Stimulated activated CD4-positive, alpha-beta T cell treated with anti-CD3 and anti-CD28 coated beads, Interleukin-12 subunit alpha, Interleukin-12 subunit beta, amount 100 ng/mL, for 24 hours (primary cell): ENCODE data around the gene CLDN6.

ENCODE experiments used
- DNase-seq, 2 experiments: peaks; one replicate each; pipeline ENCODE4 v3.0.0-alpha.2; 2020; ENCODE audit warnings: low read depth in 2 of 2

The CLDN6 gene

DNA sequence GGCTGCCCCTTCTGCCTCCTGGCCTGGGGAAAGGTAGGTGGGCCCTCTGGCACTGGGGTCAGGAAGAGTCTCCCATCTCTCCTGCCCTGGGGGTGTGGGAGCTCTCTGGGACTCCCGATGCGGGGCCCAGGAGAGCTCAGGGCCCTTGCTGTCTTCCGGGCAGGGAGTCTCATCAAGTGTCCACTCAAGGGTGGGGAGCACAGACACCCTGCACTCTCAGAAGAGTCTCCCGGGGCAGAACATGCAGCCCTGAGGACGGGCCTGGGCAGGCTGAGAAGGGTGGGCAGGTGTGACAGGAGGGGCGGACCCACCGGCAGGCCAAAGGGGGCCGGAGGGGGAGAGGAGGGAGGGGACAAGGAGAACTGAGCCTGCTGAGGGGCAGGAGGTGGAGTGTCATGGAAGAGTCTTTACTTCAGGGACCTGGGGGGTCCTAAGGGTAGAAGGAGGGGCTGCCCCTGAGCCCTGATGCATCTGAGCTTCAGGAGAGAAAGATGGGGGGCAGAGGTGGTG lies 29.3 kb downstream of the CLDN6 start:
- no peak for DNase-seq

DNA sequence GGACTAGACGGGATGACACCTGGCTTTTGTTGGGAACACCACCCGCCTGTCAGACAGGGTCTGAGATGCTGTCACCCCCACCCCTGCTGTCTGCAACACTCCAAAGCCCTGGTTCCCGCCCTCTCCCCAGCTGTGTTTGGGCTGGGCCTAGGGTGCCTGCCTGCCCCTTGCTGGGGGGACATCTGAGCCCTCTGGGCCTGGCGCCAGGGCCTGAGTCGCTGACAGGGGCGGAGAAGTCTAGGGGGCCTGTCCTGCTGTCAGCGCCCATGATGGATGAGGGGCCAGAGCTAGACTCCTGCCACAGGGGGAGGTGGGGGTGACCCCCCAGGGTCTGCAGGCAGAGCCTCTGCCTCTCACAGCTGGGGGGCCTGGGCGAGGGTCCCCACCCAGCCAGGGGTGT lies 30.1 kb downstream of the CLDN6 start:
- DNase-seq: no peak

DNA sequence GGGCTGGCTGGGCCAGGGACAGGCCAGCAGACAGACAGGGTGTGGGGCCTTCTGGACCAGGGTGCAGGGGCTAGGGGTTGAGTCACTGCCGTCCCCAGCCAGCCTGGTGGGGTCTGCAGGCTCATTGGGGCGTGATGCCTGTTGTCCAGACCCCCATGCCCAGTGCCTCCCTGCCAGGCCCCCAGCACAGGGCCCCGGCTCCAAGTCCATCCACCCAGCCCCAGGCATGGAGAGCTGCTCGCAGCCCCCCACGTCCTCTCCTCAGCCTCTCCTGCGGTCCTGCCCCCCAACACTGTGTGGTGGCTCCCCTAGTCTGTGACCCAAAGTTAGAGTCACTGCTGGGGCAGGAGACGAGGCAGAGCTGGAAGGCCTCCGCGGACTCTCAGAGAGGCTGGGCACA lies 30.7 kb downstream of the CLDN6 start:
- no peak for DNase-seq

DNA sequence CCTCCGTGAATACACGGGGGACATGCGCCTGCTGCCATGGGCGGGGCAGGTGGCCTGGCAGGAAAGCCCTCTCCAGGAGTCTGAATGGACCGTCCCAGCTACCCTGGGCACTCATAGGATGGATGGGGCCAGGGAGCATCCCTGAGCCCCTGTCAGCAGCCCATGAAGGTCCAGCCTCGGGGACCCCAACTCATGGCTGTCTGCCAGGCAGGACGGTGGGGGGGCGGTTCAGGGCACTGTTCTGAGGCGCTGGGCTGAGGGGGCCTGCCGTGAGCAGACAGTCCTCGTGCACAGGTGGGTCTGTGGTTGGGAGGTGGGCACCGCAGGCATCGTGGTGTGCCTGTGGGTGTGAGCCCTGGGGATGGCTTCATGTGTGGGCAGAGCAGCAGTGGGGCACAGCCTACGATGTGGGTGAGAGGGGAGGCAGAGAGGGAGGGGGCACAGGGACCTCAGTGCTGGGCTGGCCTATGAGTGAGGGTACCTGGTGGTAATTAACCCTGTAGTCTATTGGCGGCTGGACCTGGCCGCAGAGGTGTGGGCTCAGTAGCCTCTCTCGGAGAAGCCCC lies 31.3 kb downstream of the CLDN6 start:
- no peak for DNase-seq

DNA sequence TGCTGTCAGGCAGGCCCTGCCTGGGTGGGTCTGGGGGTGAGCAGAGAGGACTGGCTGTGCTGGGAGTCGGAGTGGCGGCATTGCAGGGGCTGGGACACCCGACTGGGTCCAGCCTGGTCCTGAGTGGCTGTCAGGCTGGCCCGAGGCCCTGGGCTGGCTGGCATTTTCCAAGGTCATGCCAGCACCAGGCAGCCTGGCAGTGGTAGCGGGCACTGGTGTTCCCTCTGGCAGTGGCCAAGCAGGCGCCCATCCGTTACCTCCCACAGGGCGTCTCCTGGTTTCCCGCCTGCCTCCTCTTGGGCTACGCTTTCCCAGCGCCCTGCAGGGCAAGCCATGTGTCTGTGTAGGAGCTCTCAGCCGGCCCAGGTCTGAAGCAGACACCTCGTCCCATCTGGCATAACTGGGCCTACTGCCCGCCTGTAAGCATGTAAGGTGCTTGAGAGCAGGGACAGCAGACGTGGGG lies 32.1 kb downstream of the CLDN6 start:
- no peak for DNase-seq

DNA sequence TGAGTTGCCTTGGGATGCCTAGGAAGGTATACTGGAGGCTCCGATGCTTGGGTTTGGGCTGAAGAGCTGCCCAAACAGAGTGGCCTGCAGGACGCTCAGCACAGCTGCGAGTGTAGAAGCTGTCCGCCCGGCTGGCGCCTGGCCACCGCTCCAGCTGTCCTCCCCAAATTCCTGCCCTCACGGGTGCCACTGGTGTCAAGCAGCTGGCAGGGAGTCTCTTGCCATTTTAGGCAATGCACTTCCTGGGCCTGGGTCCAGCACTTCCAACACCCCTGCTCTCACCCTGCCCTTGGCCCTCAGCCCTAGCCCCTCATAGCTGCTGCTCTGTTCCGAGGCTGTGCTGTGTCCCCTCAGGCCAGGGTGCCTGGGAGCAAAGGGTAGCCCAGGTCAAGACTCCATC lies 32.5 kb downstream of the CLDN6 start:
- no peak for DNase-seq

DNA sequence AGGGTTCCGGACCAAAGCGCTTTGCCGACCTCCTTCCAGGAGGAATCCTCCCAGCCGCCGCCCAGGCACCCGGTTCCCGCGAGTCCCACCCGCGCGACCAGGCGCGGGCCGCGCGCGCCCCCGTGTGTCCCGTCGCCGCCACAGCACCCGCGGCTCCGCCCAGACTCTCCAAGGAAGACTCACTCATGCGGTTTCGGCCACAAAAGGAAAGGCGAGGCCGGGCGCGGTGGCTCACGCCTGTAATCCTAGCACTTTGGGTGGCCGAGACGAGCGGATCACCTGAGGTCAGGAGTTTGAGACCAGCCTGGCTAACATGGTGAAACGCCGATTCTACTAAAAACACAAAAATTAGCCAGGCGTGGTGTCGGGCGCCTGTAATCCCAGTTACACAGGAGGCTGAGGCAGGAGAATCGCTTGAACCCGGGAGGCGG lies 34.3 kb downstream of the CLDN6 start:
- DNase-seq: peak; percentile 54 to 76

DNA sequence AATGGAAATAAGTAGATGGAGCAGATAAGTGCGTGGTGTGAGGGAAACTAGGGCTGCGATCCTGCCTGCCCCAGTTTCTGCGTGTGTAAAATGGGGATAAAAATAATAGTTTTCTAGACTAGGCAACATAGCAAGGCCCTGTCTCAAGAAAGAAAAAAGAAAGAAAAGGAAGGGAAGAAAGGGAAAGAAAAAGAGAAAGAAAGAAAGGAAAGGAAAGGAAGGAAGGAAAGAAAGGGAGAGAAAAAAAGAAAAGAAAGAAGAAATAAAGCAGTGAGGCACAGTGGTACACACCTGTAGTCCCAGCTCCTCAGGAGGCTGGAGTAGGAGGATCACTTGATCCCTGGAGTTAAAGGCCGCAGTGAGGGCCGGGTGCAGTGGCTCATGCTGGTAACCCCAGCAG lies 35.6 kb downstream of the CLDN6 start:
- no peak for DNase-seq

DNA sequence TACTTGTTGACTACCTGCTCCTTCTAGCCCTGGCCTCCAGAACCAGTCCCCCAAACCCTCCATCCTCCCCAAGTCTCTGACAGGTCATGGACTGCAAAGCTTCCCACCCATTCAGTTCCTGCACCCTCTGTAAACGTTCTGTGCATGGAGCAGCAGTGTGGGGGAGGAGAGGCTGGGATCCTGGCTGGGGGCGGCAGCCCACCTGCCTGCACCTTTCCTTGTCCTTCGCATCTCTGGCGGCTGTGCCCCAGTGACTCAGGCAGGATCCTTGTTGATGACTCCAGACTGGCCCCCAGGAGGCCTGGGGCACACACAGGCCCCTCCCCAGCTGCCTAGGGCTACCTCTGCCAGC lies 36.1 kb downstream of the CLDN6 start:
- no peak for DNase-seq

DNA sequence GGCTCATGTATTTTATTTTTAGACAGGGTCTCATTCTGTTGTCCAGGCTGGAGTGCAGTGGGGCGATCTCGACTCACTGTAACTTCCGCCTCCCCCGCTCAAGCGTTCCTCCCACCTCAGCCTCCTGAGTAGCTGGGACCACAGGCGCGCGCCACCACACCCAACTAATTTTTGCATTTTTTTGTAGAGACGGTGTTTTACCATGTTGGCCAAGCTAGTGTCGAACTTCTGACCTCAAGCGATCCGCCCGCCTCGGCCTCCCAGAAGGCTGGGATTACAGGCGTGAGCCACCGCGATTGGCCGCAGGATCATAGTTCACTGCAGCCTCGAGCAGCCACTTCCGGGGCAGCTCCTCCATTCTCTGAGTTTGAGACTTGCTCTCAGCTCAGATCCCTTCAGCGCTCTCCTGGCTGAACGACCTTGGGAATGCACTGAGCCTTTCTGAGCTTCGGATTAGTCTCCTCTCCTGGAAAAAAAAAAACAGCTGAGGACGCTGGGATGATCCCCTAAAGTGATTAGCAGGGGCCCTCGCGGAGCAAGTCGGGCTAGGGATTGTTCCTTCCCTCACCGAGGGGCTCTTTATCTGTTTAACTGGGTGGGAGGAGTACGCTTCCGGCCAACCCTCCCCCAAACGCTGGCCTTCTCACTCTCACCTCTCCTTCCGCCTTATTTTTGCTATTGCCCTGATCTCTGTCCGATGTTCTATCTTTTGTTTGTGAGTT lies 36.6 kb downstream of the CLDN6 start:
- no peak for DNase-seq

DNA sequence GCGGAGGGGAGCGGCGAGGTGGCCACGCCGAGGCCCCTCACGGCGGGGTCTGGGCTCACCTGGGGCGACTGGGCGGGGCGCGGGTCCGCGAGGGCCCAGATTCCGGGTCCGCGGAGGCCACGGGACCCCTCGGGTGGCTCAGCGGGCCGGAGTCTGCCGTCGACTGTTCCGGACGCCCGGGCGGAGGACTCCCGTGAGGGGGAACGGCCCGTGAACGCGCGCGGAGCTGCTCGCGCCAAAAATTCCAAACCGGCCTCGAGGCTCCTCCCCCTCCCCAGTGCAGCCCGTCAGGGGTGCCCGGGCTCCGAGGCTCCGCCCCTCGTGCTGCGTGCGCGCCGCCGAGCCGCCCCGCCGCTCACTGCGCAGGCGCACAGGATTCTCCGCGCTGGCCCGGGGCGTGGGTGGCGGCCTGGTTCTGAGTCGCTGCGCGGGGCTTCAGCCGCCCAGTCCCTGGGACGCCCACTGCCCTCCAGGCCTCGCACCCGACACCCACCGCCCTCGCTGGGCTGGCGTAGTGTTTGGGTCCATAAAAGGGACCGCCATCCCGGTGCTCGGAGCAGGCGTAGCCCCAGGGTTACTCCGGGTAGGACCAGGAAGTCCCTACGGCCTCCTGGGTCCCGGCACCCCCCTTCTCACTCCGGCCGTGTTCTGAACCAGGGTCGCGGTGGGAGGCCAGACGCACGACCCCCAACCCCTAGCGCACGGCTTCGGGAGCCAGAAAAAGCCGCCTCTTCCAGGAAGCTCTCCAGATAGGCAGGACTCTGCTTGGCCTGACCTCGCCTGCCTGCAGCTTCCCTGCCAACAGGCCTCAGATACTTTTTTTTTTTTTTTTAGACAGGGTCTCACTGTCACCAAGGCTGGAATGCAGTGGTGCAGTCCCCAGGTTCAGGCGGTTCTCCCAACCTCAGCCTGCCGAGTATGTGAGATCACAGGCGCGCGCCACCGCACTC lies 37.5 kb downstream of the CLDN6 start, which contains the start of gene PKMYT1:
Gene PKMYT1 (minus strand): TSS at position 220 of the 950 bp plus-strand sequence. CDS start 789 bp downstream, outside the sequence.
- DNase-seq: peak; percentile 88 to 95

DNA sequence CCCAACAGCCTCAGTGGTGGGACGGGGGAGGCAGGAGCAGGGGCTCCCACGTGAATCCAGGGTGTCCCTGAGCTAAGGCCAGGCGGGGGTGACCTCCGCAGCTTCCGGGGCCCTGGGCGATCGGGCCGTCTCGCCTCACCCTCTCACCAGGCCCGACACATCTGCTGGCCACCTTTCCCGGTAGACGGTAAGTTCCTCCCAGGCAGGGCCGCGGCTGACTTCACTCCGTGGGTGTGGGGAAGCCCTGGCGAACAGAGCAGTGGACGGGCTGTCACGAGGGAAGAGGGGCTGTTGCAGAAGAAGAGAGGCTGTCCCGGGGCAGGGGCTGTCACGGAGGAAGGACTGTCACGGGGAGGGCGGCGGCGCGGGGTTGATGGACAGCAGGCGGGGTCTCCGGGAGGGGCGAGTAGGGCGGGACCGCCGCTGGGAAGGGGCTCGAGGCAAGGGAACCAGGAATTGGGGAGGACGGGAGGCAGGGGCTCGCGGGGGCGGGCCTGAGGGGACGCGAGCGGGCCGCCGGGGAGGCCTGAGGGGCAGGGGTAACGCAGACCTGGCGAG lies 38.2 kb downstream of the CLDN6 start:
- DNase-seq: no peak

DNA sequence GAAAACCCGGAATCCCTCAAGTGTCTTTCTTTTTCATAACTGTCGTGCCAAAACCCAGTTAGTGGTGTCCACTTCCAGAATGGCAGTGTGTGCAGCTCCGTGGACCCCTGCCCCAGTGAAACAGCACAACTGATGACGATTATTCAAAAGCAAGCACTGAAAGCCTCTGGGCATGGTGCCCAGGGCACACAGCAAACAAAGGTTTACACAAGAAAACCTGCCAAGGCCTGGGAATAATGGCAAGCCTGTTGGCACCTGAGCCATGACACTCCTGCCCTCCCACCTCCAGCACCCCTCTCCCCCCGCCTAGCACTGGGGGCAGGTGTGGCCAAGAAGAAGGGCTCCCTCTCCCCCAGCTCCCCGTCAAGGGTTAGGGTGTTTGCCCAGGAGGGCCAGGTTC lies 40.5 kb downstream of the CLDN6 start:
- DNase-seq: no peak

DNA sequence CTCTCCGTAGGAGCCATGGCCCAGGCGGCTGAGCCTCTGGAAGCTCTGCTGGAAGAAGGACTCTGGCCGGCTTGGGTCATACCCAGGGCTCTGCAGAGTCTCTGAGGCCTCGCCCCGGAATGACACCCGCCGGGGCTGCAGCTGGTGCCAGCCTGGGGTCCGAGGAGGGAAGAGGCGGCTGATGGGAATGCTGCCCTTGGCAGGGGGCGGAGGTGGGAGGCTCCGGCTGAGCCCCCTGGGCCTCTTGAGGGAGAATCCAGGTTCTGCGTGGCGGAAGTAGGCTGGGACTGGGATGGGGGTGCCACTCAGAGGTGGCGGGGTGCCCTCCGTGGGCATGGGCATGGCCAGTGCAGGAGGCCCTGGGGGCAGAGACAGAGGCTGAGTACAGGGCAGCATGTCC lies 41.3 kb downstream of the CLDN6 start:
- DNase-seq: no peak

DNA sequence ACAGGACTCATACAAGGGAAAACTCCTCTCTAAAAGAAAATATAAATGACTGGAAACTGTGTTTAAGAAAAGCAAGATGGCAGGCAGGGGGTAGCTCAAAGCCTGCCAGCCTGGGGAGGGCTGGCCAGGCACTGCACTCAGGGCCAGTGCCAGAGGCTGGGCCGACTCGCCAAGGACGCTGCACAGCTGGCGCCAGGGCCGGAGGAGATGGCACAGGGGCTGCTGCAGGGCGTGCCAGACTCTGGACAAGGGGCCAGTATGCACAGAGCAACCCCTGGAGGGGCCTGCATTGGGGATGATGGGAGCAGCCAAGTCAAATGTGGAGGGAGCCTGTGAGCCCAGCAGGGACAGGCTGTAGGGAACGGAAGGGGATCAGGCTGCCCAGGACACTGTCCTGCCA lies 41.8 kb downstream of the CLDN6 start:
- no peak for DNase-seq

DNA sequence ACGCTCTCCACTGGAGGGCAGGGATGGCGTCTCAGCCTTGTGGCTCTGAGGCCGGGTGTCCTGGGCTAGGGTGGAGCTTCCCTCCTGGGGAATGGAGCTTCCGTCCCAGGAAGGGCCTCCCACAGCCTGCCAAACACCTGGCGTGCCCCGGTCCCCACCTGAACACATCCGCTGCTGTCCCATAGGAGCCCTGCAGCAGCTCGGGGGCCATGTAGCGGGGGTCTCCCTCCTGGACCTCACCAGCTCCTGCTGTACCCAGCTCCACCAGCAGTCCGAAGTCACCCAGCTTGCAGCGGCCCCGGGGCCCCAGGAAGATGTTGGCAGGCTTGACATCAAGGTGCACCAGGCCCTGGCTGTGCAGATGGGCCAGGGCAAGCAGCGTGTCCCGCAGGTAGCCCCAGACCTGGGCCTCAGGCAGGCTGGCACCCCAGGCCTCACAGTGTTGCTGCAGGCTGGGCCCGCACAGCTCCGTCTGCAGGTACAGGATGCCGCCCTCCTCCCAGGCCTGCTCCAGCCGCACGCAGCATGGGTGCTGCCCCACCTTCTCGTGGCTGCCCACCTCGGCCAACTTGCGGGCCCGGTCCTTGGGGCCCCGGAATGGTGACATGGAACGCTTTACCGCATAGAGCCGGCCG lies 42.7 kb downstream of the CLDN6 start:
- DNase-seq: no peak

DNA sequence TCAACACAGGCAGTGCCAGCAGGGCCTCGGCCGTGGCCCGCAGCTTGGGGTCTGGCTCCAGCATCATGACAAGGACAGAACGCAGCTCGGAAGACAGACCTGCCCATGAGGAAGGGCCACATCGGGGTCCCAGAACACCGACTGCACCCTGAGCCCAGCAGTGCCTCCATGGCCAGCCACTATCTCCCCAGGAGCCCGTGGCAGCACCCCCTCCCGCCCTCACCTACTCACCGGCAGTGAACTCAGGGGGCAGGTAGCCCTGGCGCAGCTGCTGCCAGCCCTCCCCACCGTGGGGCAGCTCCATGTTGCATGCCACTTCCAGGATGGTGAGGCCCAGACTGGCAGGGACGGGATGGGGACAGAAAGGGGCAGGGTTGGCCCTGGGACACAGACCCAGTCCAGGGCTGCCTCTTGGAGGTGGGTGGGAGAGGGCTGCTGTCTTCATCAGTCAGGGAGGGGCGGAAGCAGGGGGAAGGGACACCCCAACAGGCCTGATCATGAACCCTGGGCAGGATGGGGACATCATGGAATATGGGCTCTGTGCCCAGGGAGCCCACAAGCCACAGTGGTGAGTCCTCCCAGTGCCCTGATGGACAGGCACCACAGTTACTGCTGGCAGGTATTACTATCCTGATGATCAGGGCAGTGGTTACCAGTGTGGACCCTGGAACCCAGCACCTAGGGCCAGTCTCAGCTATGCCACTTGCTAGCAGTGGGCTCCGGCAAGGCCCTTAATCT lies 43.5 kb downstream of the CLDN6 start:
- no peak for DNase-seq

DNA sequence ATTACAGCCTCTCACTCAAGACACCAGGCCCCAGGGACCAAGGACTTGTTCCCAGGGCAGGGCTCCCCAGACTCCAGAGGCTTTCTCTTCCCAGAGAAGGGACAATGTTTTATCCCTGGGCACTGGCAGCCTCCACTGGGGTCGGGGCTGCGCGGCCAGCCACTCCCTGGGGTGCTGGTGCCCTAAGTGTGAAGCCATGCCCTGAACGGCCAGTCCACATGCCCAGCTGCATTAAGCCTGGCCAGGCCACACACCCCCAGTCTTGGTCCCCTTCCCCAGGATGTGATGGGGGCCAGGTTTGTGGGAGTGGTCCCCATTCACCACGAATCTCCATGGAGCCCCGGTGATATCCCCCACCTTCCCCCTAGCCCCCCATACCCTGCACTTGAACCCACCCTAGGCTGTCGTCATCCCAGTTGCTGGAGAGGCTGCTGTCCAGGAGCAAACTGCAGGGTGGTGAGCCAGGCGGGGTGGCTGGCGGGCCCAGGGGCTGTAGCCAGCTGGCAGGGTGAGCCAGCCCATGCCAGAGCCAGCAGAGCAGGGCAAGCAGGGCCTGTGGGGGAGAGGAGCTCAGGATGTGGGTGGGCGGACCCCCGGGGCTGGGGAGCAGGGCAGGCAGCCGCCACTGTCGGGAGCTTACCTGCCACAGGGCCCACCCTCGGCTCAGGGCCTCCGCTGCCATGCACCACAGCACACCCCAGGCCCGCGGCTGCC lies 44.2 kb downstream of the CLDN6 start:
- no peak for DNase-seq

DNA sequence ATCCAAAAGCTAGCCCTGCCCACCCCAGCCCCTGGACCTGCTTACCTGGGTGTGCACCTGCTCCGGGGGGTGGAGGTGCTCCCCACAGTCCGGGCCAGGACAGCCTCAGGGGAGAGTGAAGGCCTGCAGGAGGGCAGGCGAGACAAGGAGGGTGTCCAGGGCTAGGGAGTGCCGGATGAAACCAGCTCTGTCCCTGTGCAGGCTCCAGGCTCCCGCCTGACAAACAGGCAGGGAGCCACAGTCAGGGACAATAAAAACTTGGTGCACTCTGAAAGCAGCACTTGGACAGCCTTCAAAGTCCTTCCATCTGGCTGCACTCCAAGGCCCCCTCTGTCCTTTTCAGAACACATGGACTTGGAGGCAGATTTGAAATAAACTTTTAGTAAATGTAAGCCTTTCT lies 44.9 kb downstream of the CLDN6 start:
- no peak for DNase-seq
